Measurements from ENCODE around the gene TTC29.

DNA sequence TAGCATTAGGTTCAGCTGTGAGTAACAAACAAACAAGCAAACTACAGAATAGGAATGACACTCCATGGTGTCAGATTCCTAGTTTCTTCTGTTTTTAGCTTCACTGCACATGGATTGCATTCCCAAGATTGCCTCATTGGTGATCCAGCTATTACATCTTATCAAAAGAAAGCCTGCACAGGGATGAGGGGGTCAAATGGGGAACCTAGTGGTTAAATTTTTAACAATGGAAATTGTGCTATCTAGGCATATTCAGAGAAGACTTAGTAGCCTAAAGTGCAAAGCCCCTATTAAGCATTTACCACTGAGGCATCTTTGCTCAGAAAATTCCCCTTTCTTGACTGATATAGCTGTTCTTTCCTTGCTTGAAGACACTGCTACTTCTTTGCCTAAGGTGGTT is 3.9 kb upstream of the TTC29 start:
- TF ChIP-seq, protein P1, sequence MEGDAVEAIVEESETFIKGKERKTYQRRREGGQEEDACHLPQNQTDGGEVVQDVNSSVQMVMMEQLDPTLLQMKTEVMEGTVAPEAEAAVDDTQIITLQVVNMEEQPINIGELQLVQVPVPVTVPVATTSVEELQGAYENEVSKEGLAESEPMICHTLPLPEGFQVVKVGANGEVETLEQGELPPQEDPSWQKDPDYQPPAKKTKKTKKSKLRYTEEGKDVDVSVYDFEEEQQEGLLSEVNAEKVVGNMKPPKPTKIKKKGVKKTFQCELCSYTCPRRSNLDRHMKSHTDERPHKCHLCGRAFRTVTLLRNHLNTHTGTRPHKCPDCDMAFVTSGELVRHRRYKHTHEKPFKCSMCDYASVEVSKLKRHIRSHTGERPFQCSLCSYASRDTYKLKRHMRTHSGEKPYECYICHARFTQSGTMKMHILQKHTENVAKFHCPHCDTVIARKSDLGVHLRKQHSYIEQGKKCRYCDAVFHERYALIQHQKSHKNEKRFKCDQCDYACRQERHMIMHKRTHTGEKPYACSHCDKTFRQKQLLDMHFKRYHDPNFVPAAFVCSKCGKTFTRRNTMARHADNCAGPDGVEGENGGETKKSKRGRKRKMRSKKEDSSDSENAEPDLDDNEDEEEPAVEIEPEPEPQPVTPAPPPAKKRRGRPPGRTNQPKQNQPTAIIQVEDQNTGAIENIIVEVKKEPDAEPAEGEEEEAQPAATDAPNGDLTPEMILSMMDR (IDR thresholded peaks at IDR 0.05), result no peak
- TF ChIP-seq ZFX (IDR thresholded peaks at IDR 0.05; ENCODE audit: borderline replicate concordance), result no peak
